Measurements from ENCODE around the gene MAEA.

DNA sequence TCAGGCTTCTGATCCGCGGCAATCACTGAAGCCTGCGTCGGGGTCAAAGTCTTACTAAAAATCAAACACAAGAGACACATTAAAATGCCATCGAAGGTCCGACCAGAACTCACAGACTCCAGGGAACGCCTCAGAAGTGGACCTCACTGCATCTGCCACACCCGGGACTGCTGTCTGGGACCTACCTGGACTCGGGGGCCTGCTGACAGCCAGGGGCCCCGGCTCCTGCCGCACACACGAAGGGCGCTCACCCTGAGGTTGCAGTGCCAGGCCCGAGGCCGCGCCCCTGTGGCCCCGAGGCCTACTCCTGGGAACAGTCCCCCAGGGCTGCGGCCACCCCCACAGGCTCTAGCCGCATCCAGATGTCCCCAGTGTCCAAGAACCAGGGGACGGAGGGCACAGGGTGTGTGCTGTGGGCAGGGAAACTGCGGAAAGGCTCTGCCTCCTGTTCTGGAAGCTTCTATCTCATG lies 48.2 kb upstream of the MAEA start:
- no peak for TF ChIP-seq ZFX (IDR thresholded peaks at IDR 0.05)
- TF ChIP-seq, protein P1, sequence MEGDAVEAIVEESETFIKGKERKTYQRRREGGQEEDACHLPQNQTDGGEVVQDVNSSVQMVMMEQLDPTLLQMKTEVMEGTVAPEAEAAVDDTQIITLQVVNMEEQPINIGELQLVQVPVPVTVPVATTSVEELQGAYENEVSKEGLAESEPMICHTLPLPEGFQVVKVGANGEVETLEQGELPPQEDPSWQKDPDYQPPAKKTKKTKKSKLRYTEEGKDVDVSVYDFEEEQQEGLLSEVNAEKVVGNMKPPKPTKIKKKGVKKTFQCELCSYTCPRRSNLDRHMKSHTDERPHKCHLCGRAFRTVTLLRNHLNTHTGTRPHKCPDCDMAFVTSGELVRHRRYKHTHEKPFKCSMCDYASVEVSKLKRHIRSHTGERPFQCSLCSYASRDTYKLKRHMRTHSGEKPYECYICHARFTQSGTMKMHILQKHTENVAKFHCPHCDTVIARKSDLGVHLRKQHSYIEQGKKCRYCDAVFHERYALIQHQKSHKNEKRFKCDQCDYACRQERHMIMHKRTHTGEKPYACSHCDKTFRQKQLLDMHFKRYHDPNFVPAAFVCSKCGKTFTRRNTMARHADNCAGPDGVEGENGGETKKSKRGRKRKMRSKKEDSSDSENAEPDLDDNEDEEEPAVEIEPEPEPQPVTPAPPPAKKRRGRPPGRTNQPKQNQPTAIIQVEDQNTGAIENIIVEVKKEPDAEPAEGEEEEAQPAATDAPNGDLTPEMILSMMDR (conservative IDR thresholded peaks at IDR 0.05) = no peak

Measured in C4-2B (cell line).